SK-N-SH (cell line): ENCODE data around the gene ZNF275. TPM values are rescaled to one million over a fixed set of nuclear protein-coding genes. Genes with fewer than 3 reads are reported as not detected.

ENCODE experiments used
- CTCF ChIA-PET: fragments of 300-600, 350-600 bp; formaldehyde crosslinking; extraction: SDS; loops from one replicate; lab custom pipeline; 2021; lab: Yijun Ruan, JAX
- POLR2A ChIA-PET: fragments of 350-600 bp; sonication (Branson Sonifier 250); formaldehyde crosslinking; extraction: SDS; loops from one replicate; lab custom pipeline; 2020; ENCODE audit warnings: antibody characterized with exemption, inconsistent platforms; lab: Yijun Ruan, JAX
- DNase-seq: peaks from one replicate; pipeline ENCODE4 v3.0.0; 2012
- H2AFZ ChIP-seq: fragments of 200-600 bp; sonication (generic); 2 replicates; pipeline ENCODE4 v1.8.1; 2016; ENCODE audit warnings: antibody characterized with exemption, mild to moderate bottlenecking, low read depth
- H3F3A ChIP-seq: fragments of 200-600 bp; sonication (generic); replicated peaks from 2 replicates; pipeline ENCODE3; 2016; ENCODE audit warnings: antibody characterized with exemption, mild to moderate bottlenecking; ENCODE audit not compliant: insufficient read depth
- H3K27ac ChIP-seq, 2 experiments: fragments of 200-500 bp in 1 of 2; fragments of 200-600 bp in 1 of 2; sonication (Bioruptor generic) in 1 of 2; sonication (generic), shearing (Covaris generic) in 1 of 2; 2 replicates each; pipeline versions ENCODE4 v1.5.1 to v1.6.1; 2014 to 2016; ENCODE audit warnings: low read depth in 2 of 2, inconsistent platforms in 1 of 2, low read length in 1 of 2, mild to moderate bottlenecking in 1 of 2, mixed read lengths in 1 of 2
- H3K27me3 ChIP-seq: fragments of 200-600 bp; sonication (generic), shearing (Covaris generic); 2 replicates; pipeline ENCODE4 v1.6.1; 2016; ENCODE audit warnings: mixed run types; ENCODE audit not compliant: insufficient read depth
- H3K36me3 ChIP-seq, 2 experiments: fragments of 200-500 bp in 1 of 2; fragments of 200-600 bp in 1 of 2; sonication (Bioruptor generic) in 1 of 2; sonication (generic) in 1 of 2; replicated peaks in 1 of 2; 2 replicates each; pipeline versions ENCODE3 to v1.5.1; 2014 to 2016; ENCODE audit warnings: low read length in 1 of 2, mild to moderate bottlenecking in 1 of 2; ENCODE audit not compliant: insufficient read depth in 2 of 2, control insufficient read depth in 1 of 2
- H3K4me1 ChIP-seq, 2 experiments: fragments of 200-500 bp in 1 of 2; fragments of 200-600 bp in 1 of 2; sonication (Bioruptor generic) in 1 of 2; sonication (generic), shearing (Covaris generic) in 1 of 2; 2 replicates each; pipeline versions ENCODE4 v1.5.1 to v1.6.1; 2014 to 2016; ENCODE audit warnings: low read depth in 1 of 2, low read length in 1 of 2, mixed run types in 1 of 2; ENCODE audit not compliant: insufficient read depth in 2 of 2, control insufficient read depth in 1 of 2
- H3K4me2 ChIP-seq: fragments of 200-600 bp; sonication (generic), shearing (Covaris generic); 2 replicates; pipeline ENCODE4 v1.6.1; 2017; ENCODE audit warnings: mixed run types
- H3K4me3 ChIP-seq, 2 experiments: fragments of 200-500 bp in 1 of 2; fragments of 200-600 bp in 1 of 2; sonication (Bioruptor generic) in 1 of 2; sonication (generic), shearing (Covaris generic) in 1 of 2; 2 replicates each; pipeline versions ENCODE4 v1.5.1 to v1.8.1; 2014 to 2016; ENCODE audit warnings: low read depth in 2 of 2, inconsistent platforms in 1 of 2, low read length in 1 of 2, mild to moderate bottlenecking in 1 of 2, mixed read lengths in 1 of 2, moderate library complexity in 1 of 2
- H3K79me2 ChIP-seq: fragments of 200-600 bp; sonication (generic); 2 replicates; pipeline ENCODE4 v1.8.1; 2017; ENCODE audit warnings: mild to moderate bottlenecking; ENCODE audit not compliant: insufficient read depth
- H3K9ac ChIP-seq: fragments of 200-600 bp; sonication (generic); 2 replicates; pipeline ENCODE4 v1.6.1; 2017; ENCODE audit warnings: mixed run types
- H3K9me2 ChIP-seq: fragments of 200-600 bp; sonication (generic); 2 replicates; pipeline ENCODE4 v1.6.1; 2017; ENCODE audit warnings: mixed run types
- H3K9me3 ChIP-seq: fragments of 200-600 bp; sonication (generic); 2 replicates; pipeline ENCODE4 v1.6.1; 2017; ENCODE audit warnings: mixed run types, mild to moderate bottlenecking, moderate library complexity
- H4K20me1 ChIP-seq: fragments of 200-600 bp; sonication (generic); 2 replicates; pipeline ENCODE4 v1.6.1; 2017; ENCODE audit warnings: mild to moderate bottlenecking, mixed run types; ENCODE audit not compliant: insufficient read depth
- CHD2 ChIP-seq: fragments of 150-350 bp; IDR thresholded peaks from 2 replicates; pipeline ENCODE4 v1.6.1; 2018; ENCODE audit warnings: low read length; ENCODE audit not compliant: partially characterized antibody
- EZH2phosphoT487 ChIP-seq: fragments of 200-600 bp; sonication (generic); IDR thresholded peaks from 2 replicates; pipeline ENCODE4 v1.6.1; 2017; ENCODE audit warnings: low read depth, mixed run types, mild to moderate bottlenecking, antibody characterized with exemption, moderate library complexity, borderline replicate concordance
- FOXJ3 ChIP-seq: sonication (generic); formaldehyde crosslinking; IDR thresholded peaks from 2 replicates; pipeline ENCODE4 v1.5.1; 2020; ENCODE audit warnings: mild to moderate bottlenecking, missing genetic modification reagents
- FOXM1 ChIP-seq: IDR thresholded peaks from 2 replicates; pipeline ENCODE4 v1.4.0; 2012; ENCODE audit warnings: low read depth, mild to moderate bottlenecking
- GATA2 ChIP-seq: sonication (generic); formaldehyde crosslinking; IDR thresholded peaks from 2 replicates; pipeline ENCODE4 v1.5.0; 2020; ENCODE audit warnings: mild to moderate bottlenecking, missing genetic modification reagents
- MEF2A ChIP-seq: IDR thresholded peaks from 2 replicates; pipeline ENCODE4 v1.4.0; 2012; ENCODE audit warnings: low read depth, borderline replicate concordance
- MXI1 ChIP-seq: IDR thresholded peaks from 2 replicates; pipeline ENCODE4 v1.6.1; 2012; ENCODE audit warnings: mild to moderate bottlenecking, low read depth, low read length, improper control_type of control experiment
- NFIC ChIP-seq: IDR thresholded peaks from 2 replicates; pipeline ENCODE4 v1.4.0; 2012; ENCODE audit warnings: borderline replicate concordance
- NRF1 ChIP-seq: IDR thresholded peaks from 2 replicates; pipeline ENCODE4 v1.6.1; 2012; ENCODE audit warnings: low read depth, mild to moderate bottlenecking, low read length
- POLR2AphosphoS5 ChIP-seq: IDR thresholded peaks from 2 replicates; pipeline ENCODE4 v1.6.1; 2012; ENCODE audit warnings: low read depth, low read length
- RCOR1 ChIP-seq: fragments of 150-350 bp; IDR thresholded peaks from 2 replicates; pipeline ENCODE4 v1.6.1; 2017; ENCODE audit warnings: antibody characterized with exemption, low read length
- RFX5 ChIP-seq: IDR thresholded peaks from 2 replicates; pipeline ENCODE4 v1.6.1; 2012; ENCODE audit warnings: mild to moderate bottlenecking, improper control_type of control experiment, low read length
- SIN3A ChIP-seq: IDR thresholded peaks from 2 replicates; pipeline ENCODE4 v1.6.1; 2012; ENCODE audit warnings: low read depth, mild to moderate bottlenecking, low read length, moderate library complexity, borderline replicate concordance
- WGBS: methylation state at CpG from one replicate; pipeline ENCODE4 v1.1.6; 2017; ENCODE audit warnings: low lambda C conversion rate; 5-methylcytosine and 5-hydroxymethylcytosine counted together
- polyA plus RNA-seq, 3 experiments: library from polyadenylated mRNA; depleted of rRNA; stranded (reverse); fragments of >200 nt; gene quantifications; 2 replicates each; pipeline ENCODE4 v1.2.3, GENCODE V29; 2012
- TF ChIP-seq, protein P1 (sequence below): IDR thresholded peaks from 2 replicates; pipeline ENCODE4 v1.6.1; 2012; ENCODE audit warnings: mild to moderate bottlenecking, low read depth, low read length, moderate library complexity
- TF ChIP-seq, protein P2 (sequence below): fragments of 150-350 bp; IDR thresholded peaks from 2 replicates; pipeline ENCODE4 v1.6.1; 2016; ENCODE audit warnings: mild to moderate bottlenecking, low read depth, low read length
- TF ChIP-seq, protein P3 (sequence below): fragments of 150-350 bp; IDR thresholded peaks from 2 replicates; pipeline ENCODE4 v1.6.1; 2017; ENCODE audit warnings: antibody characterized with exemption, low read length, low read depth, borderline replicate concordance

The ZNF275 gene
- polyA plus RNA-seq, 1 of the 3 experiments (the other 2 are of a cell fraction): 4.9 TPM

DNA sequence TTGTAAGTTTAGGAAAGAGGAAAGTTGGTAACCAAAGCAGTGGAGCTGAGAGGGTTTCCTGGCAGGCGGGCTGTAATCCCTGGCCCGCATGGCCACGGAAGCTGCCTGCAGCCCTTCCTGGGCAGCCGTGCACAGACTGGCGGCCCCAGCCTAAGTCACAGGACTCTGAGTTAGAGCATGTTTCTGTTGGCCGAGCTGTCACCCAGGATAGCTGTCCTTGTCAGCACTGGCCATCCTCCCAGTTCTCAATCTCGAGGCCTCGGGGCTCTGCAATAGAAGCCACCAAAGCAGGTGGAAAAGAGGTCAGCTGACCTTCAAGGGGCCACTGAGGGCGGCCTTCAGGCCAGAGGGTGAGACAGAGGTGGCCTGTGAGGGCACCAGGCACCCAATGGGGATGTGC lies 46.7 kb downstream of the ZNF275 start:
- no peaks in the 10 kb centered on the region for H3K79me2 ChIP-seq
- H3K4me2 ChIP-seq: no peak overlapping the region
- H3K9me2 ChIP-seq: no peaks in the 10 kb centered on the region
- CTCF ChIA-PET: interaction anchor here (1.1 to 3.2 kb wide), 7 partner anchors 12 to 439 kb away, joined by 3 to 17 read pairs (median 3); no protein-coding TSS in a partner anchor
- H3K27me3 ChIP-seq: no peaks in the 10 kb centered on the region
- peaks cover 3% of the 10 kb centered on the region for H3F3A ChIP-seq
- H4K20me1 ChIP-seq: no peaks in the 10 kb centered on the region
- H3K9me3 ChIP-seq: no peaks in the 10 kb centered on the region
- H3K9ac ChIP-seq: no peak overlapping the region
- H3K27ac ChIP-seq: no peak overlapping the region
- peaks cover 0 to 3% of the 10 kb centered on the region in 2 experiments; a peak in 1 of 4 replicates for H3K4me1 ChIP-seq
- DNase-seq: no peak
- no peak overlapping the region for H2AFZ ChIP-seq
- TF ChIP-seq GATA2 (no peak), NRF1 (no peak), FOXJ3 (CRISPR knock-in tag) (no peak), FOXM1 (no peak), POLR2AphosphoS5 (no peak), MEF2A (no peak), RFX5 (no peak), SIN3A (no peak), NFIC (no peak), EZH2phosphoT487 (no peak), MXI1 (no peak), CHD2 (no peak), RCOR1 (no peak)
- TF ChIP-seq, protein P1, sequence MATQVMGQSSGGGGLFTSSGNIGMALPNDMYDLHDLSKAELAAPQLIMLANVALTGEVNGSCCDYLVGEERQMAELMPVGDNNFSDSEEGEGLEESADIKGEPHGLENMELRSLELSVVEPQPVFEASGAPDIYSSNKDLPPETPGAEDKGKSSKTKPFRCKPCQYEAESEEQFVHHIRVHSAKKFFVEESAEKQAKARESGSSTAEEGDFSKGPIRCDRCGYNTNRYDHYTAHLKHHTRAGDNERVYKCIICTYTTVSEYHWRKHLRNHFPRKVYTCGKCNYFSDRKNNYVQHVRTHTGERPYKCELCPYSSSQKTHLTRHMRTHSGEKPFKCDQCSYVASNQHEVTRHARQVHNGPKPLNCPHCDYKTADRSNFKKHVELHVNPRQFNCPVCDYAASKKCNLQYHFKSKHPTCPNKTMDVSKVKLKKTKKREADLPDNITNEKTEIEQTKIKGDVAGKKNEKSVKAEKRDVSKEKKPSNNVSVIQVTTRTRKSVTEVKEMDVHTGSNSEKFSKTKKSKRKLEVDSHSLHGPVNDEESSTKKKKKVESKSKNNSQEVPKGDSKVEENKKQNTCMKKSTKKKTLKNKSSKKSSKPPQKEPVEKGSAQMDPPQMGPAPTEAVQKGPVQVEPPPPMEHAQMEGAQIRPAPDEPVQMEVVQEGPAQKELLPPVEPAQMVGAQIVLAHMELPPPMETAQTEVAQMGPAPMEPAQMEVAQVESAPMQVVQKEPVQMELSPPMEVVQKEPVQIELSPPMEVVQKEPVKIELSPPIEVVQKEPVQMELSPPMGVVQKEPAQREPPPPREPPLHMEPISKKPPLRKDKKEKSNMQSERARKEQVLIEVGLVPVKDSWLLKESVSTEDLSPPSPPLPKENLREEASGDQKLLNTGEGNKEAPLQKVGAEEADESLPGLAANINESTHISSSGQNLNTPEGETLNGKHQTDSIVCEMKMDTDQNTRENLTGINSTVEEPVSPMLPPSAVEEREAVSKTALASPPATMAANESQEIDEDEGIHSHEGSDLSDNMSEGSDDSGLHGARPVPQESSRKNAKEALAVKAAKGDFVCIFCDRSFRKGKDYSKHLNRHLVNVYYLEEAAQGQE: no peak
- TF ChIP-seq, protein P2, sequence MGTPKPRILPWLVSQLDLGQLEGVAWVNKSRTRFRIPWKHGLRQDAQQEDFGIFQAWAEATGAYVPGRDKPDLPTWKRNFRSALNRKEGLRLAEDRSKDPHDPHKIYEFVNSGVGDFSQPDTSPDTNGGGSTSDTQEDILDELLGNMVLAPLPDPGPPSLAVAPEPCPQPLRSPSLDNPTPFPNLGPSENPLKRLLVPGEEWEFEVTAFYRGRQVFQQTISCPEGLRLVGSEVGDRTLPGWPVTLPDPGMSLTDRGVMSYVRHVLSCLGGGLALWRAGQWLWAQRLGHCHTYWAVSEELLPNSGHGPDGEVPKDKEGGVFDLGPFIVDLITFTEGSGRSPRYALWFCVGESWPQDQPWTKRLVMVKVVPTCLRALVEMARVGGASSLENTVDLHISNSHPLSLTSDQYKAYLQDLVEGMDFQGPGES: no peak
- TF ChIP-seq, protein P3, sequence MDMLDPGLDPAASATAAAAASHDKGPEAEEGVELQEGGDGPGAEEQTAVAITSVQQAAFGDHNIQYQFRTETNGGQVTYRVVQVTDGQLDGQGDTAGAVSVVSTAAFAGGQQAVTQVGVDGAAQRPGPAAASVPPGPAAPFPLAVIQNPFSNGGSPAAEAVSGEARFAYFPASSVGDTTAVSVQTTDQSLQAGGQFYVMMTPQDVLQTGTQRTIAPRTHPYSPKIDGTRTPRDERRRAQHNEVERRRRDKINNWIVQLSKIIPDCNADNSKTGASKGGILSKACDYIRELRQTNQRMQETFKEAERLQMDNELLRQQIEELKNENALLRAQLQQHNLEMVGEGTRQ: no peak
- H3K36me3 ChIP-seq: no peaks in the 10 kb centered on the region
- no peak overlapping the region for H3K4me3 ChIP-seq
- POLR2A ChIA-PET: no interaction called here
- WGBS: no CpG with 5 or more reads among the region's 9 CpGs
